Peyer's patch (tissue), 4 donors: ENCODE results near the gene HUS1. TPM values are rescaled to one million over a fixed set of nuclear protein-coding genes. Genes with fewer than 3 reads are reported as not detected.
A peak's percentile ranks its signal among the peaks of the same experiment; 100 is the strongest.

Source experiments
- DNase-seq, 3 donors: peaks; one replicate each; pipeline ENCODE4 v3.0.0-alpha.2; 2017 to 2019
- H3K27ac ChIP-seq, 4 donors: fragments of 200-600 bp; sonication (generic); one replicate each; pipeline ENCODE4 v1.5.1; 2016 to 2019
- H3K27me3 ChIP-seq, 2 donors: fragments of 200-600 bp; sonication (generic); one replicate each; pipeline ENCODE4 v1.5.1; 2019
- H3K36me3 ChIP-seq, 3 donors: fragments of 200-600 bp; sonication (generic); one replicate each; pipeline ENCODE4 v1.5.1; 2016 to 2019
- H3K4me1 ChIP-seq, 4 donors: fragments of 200-600 bp; sonication (generic); one replicate each; pipeline ENCODE4 v1.5.1; 2016 to 2019
- H3K4me3 ChIP-seq, 4 donors: fragments of 200-600 bp; sonication (generic); 1 replicate in 3 of 4; 2 replicates in 1 of 4; pipeline ENCODE4 v1.5.1; 2016 to 2019; ENCODE audit warnings: mild to moderate bottlenecking in 1 of 4
- H3K9me3 ChIP-seq, 4 donors: fragments of 200-600 bp; sonication (generic); one replicate each; pipeline ENCODE4 v1.5.1; 2016 to 2019; ENCODE audit warnings: mild to moderate bottlenecking in 1 of 4
- CTCF ChIP-seq, 6 experiments: fragments of 450-650 bp in 4 of 6; fragments of 200-600 bp in 2 of 6; sonication (generic) in 1 of 6; IDR thresholded peaks; one replicate each; pipeline ENCODE4 v1.5.1; 2017 to 2019; ENCODE audit warnings: antibody characterized with exemption in 6 of 6, mild to moderate bottlenecking in 3 of 6, moderate library complexity in 1 of 6
- POLR2A ChIP-seq, 2 donors: fragments of 450-650 bp; IDR thresholded peaks; one replicate each; pipeline ENCODE4 v1.5.1; 2017; ENCODE audit warnings: antibody characterized with exemption in 2 of 2, mild to moderate bottlenecking in 2 of 2, moderate library complexity in 2 of 2
- total RNA-seq, 4 donors: library from RNA; depleted of rRNA; stranded (reverse); fragments of >200 nt; gene quantifications; one replicate each; pipeline ENCODE4 v1.1.0, GENCODE V29; 2016

HUS1 gene
- total RNA-seq, 4 donors from 2014 or later: 33.6 to 63.4 (median 53.4) TPM

- Histone ChIP-seq H3K27me3 (no peaks in the 10 kb centered on the region), H3K9me3 (no peaks in the 10 kb centered on the region), H3K4me1 (peaks cover 0 to 14% (median 2%) of the 10 kb centered on the region in 4 donors), H3K36me3 (no peaks in the 10 kb centered on the region), H3K27ac (no peak overlapping the region), H3K4me3 (no peak overlapping the region)
- no peak for TF ChIP-seq POLR2A (IDR thresholded peaks at IDR 0.05)
- no peak for TF ChIP-seq CTCF (IDR thresholded peaks at IDR 0.05)
- DNase-seq: no peak
Observed at GRCh38 chr7:47942132-47942531, 37.3 kb downstream of the HUS1 start.

GRCh38 chr7:47941136-47941844, 38.1 kb downstream of the HUS1 start:
- peaks cover 0 to 14% (median 2%) of the 10 kb centered on the region in 4 donors for H3K4me1 ChIP-seq
- peak overlapping the region in 3 of 4 donors; percentile 49 to 72 (median 70) for H3K27ac ChIP-seq
- TF ChIP-seq CTCF (IDR thresholded peaks at IDR 0.05) (no peak), POLR2A (IDR thresholded peaks at IDR 0.05) (no peak)
- DNase-seq: no peak
- no peaks in the 10 kb centered on the region for H3K9me3 ChIP-seq
- no peak overlapping the region for H3K4me3 ChIP-seq
- H3K27me3 ChIP-seq: no peaks in the 10 kb centered on the region
- no peaks in the 10 kb centered on the region for H3K36me3 ChIP-seq

DNA sequence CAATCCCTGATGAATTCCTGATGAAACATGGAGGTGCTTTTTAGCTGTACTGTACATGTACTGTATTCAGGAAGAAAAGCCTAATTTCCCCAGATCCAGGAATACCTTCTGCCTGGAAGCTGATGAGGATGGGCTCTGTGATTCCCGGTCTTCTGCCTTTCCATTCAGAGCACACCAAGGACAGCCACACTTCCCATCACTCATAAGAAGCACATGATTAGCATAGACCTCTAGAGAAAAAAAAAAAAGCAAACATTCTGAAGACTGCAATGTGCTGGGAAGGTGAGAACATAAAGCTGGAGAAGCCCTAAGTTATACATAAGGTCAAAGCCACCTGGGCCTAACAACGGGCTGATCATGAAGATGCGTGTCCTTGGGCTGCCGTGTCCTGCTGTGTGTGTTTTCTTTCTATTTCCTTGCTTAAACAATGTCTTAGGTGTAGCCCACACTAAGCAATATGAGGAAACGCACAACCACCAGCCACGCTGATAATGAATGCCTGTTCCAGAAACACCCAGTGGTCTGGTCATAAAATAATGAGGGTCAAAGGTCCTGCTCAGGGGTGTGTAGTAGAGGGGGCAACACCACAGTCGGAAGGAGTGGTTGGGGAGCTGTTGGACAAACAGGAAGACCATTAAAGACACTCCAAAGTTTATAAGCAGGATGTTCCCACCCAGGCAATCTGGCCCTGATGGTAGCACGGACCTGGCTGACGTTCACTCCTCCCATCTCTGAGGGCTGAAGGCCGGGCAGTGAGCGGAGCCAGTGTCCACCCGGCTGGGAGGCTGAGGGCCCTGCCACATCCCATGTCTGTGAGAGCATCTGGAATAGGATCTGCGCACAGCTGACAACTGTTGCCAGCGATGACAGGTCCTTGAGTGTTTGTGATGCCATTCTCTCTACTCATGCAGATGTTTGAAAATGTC, 39.1 kb downstream of the HUS1 start:
- no peaks in the 10 kb centered on the region for H3K9me3 ChIP-seq
- H3K4me3 ChIP-seq: no peak overlapping the region
- no peak for TF ChIP-seq CTCF (IDR thresholded peaks at IDR 0.05)
- peak in 1 of 2 donors; percentile 16 for TF ChIP-seq POLR2A (IDR thresholded peaks at IDR 0.05)
- peak in 2 of 3 donors; percentile 55 to 68 for DNase-seq
- H3K36me3 ChIP-seq: no peaks in the 10 kb centered on the region
- peak overlapping the region in 3 of 4 donors; percentile 49 to 72 (median 70) for H3K27ac ChIP-seq
- H3K4me1 ChIP-seq: peaks cover 0 to 14% (median 2%) of the 10 kb centered on the region in 4 donors
- H3K27me3 ChIP-seq: no peaks in the 10 kb centered on the region

DNA sequence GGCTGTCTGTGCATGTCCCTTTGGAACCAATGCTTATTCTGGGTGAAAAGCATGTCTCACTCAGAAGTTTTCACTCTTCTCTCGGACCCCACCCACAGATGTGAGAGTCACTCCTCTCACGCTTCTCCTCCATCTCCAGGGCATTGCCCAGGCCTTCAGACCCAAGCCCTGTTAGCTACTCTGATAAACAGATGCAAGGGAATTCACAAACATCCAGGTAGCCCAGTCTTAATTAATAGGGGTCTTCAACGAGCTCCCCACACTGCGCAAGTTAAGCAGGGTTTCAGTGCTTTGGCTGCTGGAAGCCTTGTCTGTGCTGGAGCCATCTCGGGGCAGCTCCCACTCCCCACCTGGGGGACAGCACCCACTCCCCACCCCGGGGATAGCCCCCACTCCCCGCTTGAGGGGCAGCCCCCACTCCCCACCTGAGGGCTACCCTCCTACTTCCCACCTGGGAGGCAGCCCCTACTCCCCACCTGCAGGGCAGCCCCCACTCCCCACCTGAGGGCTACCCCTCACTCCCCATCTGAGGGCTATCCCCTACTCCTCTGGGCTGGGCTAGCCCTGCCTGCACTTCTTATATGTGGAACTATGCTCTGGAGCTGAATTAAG, 39.9 kb downstream of the HUS1 start:
- no peak for TF ChIP-seq POLR2A (IDR thresholded peaks at IDR 0.05)
- TF ChIP-seq CTCF (IDR thresholded peaks at IDR 0.05): no peak
- Histone ChIP-seq H3K9me3 (no peaks in the 10 kb centered on the region), H3K4me1 (peaks cover 0 to 14% (median 2%) of the 10 kb centered on the region in 4 donors), H3K36me3 (no peaks in the 10 kb centered on the region), H3K27ac (peak overlapping the region in 3 of 4 donors; percentile 40 to 70 (median 65)), H3K4me3 (no peak overlapping the region), H3K27me3 (no peaks in the 10 kb centered on the region)
- no peak for DNase-seq

DNA sequence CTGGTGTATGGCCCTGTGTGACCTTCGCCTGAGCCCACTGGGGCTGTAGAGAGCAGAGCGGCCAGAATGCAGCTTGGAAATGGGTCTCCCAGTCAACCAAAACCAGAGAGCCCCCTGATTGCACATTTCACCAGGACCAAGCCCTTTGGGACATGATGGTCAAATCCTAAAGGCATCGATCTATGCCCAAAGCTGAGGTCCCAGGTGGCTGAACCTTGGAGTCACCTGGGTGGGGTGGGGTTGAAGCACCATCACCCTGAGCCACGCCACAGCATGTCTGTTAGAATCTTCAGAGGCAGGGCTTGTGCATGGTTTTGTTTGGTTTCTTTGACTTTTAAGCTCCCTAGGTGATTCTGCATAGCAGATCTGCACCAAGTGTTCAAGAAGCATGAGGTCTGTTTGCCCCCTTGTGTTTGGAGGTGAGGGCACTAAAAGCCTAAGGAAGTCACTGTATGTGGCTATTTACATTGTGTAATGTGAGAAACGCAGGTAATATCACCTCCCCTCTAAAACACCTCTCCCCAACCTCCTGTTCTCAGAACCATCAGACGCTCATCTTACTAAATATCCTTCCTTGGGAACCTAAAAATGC, 40.7 kb downstream of the HUS1 start:
- no peak overlapping the region for H3K4me3 ChIP-seq
- H3K4me1 ChIP-seq: peaks cover 0 to 14% (median 2%) of the 10 kb centered on the region in 4 donors
- H3K9me3 ChIP-seq: no peaks in the 10 kb centered on the region
- TF ChIP-seq CTCF (IDR thresholded peaks at IDR 0.05): no peak
- no peak for TF ChIP-seq POLR2A (IDR thresholded peaks at IDR 0.05)
- H3K27ac ChIP-seq: peak overlapping the region in 1 of 4 donors; percentile 67
- DNase-seq: no peak
- H3K36me3 ChIP-seq: no peaks in the 10 kb centered on the region
- no peaks in the 10 kb centered on the region for H3K27me3 ChIP-seq
